H9 (cell line): ENCODE measurements around the gene MBTD1. TPM values are rescaled to one million over a fixed set of nuclear protein-coding genes. Genes with fewer than 3 reads are reported as not detected.
A peak's percentile ranks its signal among the peaks of the same experiment; 100 is the strongest.
"Not testable (repeated sequence)": the region's sequence is repeated elsewhere in the genome, so short reads cannot be mapped to it uniquely, and the experiment has no call there.

Experiments
- DNase-seq: peaks from one replicate; pipeline ENCODE4 v3.0.0-alpha.2; 2017
- H2AFZ ChIP-seq: one replicate; pipeline ENCODE4 v1.6.1; 2013; ENCODE audit warnings: mild to moderate bottlenecking, low read length, control low read depth, moderate library complexity
- H2AK5ac ChIP-seq: 2 replicates; pipeline ENCODE4 v1.6.1; 2013; ENCODE audit warnings: low read length, control low read depth, mixed read lengths; ENCODE audit not compliant: insufficient read length
- H2BK120ac ChIP-seq: one replicate; pipeline ENCODE4 v1.6.1; 2013; ENCODE audit warnings: low read depth, mild to moderate bottlenecking, low read length, control low read depth, inconsistent platforms; ENCODE audit not compliant: poor library complexity, severe bottlenecking
- H2BK12ac ChIP-seq: 2 replicates; pipeline ENCODE4 v1.6.1; 2013; ENCODE audit warnings: low read length, control low read depth, mixed read lengths, low read depth; ENCODE audit not compliant: insufficient read length
- H2BK15ac ChIP-seq: 2 replicates; pipeline ENCODE4 v1.6.1; 2013; ENCODE audit warnings: low read depth, low read length, control low read depth
- H2BK20ac ChIP-seq: one replicate; pipeline ENCODE4 v1.6.1; 2013; ENCODE audit warnings: low read depth, mild to moderate bottlenecking, low read length, control low read depth, inconsistent platforms; ENCODE audit not compliant: poor library complexity, severe bottlenecking
- H2BK5ac ChIP-seq: 2 replicates; pipeline ENCODE4 v1.6.1; 2013; ENCODE audit warnings: low read length, control low read depth, mixed read lengths; ENCODE audit not compliant: insufficient read length
- H3K14ac ChIP-seq: 2 replicates; pipeline ENCODE4 v1.6.1; 2013; ENCODE audit warnings: low read length, control low read depth; ENCODE audit not compliant: insufficient read depth
- H3K18ac ChIP-seq: 2 replicates; pipeline ENCODE4 v1.6.1; 2013; ENCODE audit warnings: low read depth, mild to moderate bottlenecking, mixed read lengths, low read length, control low read depth; ENCODE audit not compliant: insufficient read length
- H3K23ac ChIP-seq: 2 replicates; pipeline ENCODE4 v1.6.1; 2013; ENCODE audit warnings: low read length, control low read depth, mixed read lengths, low read depth; ENCODE audit not compliant: insufficient read length
- H3K23me2 ChIP-seq: 2 replicates; pipeline ENCODE4 v1.6.1; 2013; ENCODE audit warnings: low read depth, mild to moderate bottlenecking, mixed read lengths, low read length, control low read depth; ENCODE audit not compliant: insufficient read length, poor library complexity, severe bottlenecking
- H3K27ac ChIP-seq: 2 replicates; pipeline ENCODE4 v1.5.1; 2013; ENCODE audit warnings: low read length, control low read depth, mixed read lengths, low read depth; ENCODE audit not compliant: insufficient read length
- H3K27me3 ChIP-seq: 2 replicates; pipeline ENCODE4 v1.6.1; 2013; ENCODE audit warnings: low read length, control low read depth, inconsistent platforms; ENCODE audit not compliant: insufficient read depth
- H3K4ac ChIP-seq: 2 replicates; pipeline ENCODE4 v1.6.1; 2013; ENCODE audit warnings: low read depth, mild to moderate bottlenecking, control low read depth, inconsistent platforms, low read length, moderate library complexity
- H3K4me1 ChIP-seq: 2 replicates; pipeline ENCODE4 v1.6.1; 2013; ENCODE audit warnings: low read length, control low read depth, inconsistent platforms; ENCODE audit not compliant: insufficient read depth
- H3K4me2 ChIP-seq: 2 replicates; pipeline ENCODE4 v1.6.1; 2013; ENCODE audit warnings: low read length, control low read depth, mixed read lengths; ENCODE audit not compliant: insufficient read length, insufficient read depth
- H3K56ac ChIP-seq: 2 replicates; pipeline ENCODE4 v1.6.1; 2013; ENCODE audit warnings: low read depth, mild to moderate bottlenecking, mixed read lengths, low read length, control low read depth; ENCODE audit not compliant: insufficient read length
- H3K79me1 ChIP-seq: 2 replicates; pipeline ENCODE4 v1.6.1; 2013; ENCODE audit warnings: low read depth, mild to moderate bottlenecking, moderate library complexity, low read length, control low read depth, inconsistent platforms; ENCODE audit not compliant: insufficient read depth, poor library complexity, severe bottlenecking
- H3K79me2 ChIP-seq: 2 replicates; pipeline ENCODE4 v1.6.1; 2013; ENCODE audit warnings: low read length, control low read depth, inconsistent platforms; ENCODE audit not compliant: insufficient read depth
- H3K9ac ChIP-seq: 2 replicates; pipeline ENCODE4 v1.6.1; 2013; ENCODE audit warnings: low read length, control low read depth, mixed read lengths; ENCODE audit not compliant: insufficient read length; ENCODE audit errors: extremely low read depth
- H3K9me3 ChIP-seq: one replicate; pipeline ENCODE4 v1.6.1; 2013; ENCODE audit warnings: low read depth, low read length, inconsistent platforms; ENCODE audit not compliant: control insufficient read depth
- H3T11ph ChIP-seq: one replicate; pipeline ENCODE4 v1.6.1; 2013; ENCODE audit warnings: mild to moderate bottlenecking, low read length, control low read depth, inconsistent platforms
- H4K20me1 ChIP-seq: one replicate; pipeline ENCODE4 v1.6.1; 2013; ENCODE audit not compliant: control insufficient read depth, insufficient read length, insufficient read depth
- H4K5ac ChIP-seq: 2 replicates; pipeline ENCODE4 v1.6.1; 2013; ENCODE audit warnings: low read depth, mild to moderate bottlenecking, mixed read lengths, low read length, control low read depth; ENCODE audit not compliant: insufficient read length
- H4K8ac ChIP-seq: replicated peaks from 2 replicates; pipeline ENCODE4 v1.6.1; 2013; ENCODE audit warnings: low read length, control low read depth, mixed read lengths, low read depth; ENCODE audit not compliant: insufficient read length
- H4K91ac ChIP-seq: 2 replicates; pipeline ENCODE4 v1.6.1; 2013; ENCODE audit warnings: low read depth, mild to moderate bottlenecking, moderate library complexity, mixed read lengths, low read length, control low read depth; ENCODE audit not compliant: insufficient read length
- H3K27ac Mint-ChIP-seq, 3 experiments: 2 replicates in 2 of 3; 3 replicates in 1 of 3; pipeline ENCODE4 v1.8.0; 2020 to 2021; ENCODE audit warnings: mixed read lengths in 3 of 3, mild to moderate bottlenecking in 1 of 3, moderate library complexity in 1 of 3
- H3K27me3 Mint-ChIP-seq: 2 replicates; pipeline ENCODE4 v1.8.0; 2021; ENCODE audit warnings: low read depth, mild to moderate bottlenecking, moderate library complexity, mixed read lengths
- H3K36me3 Mint-ChIP-seq, 3 experiments: 2 replicates in 2 of 3; 3 replicates in 1 of 3; pipeline ENCODE4 v1.8.0; 2020 to 2021; ENCODE audit warnings: low read depth in 3 of 3, mixed read lengths in 3 of 3; ENCODE audit not compliant: insufficient read depth in 1 of 3
- H3K4me1 Mint-ChIP-seq, 2 experiments: 2 replicates each; pipeline ENCODE4 v1.8.0; 2020; ENCODE audit warnings: mixed read lengths in 2 of 2
- H3K4me3 Mint-ChIP-seq, 2 experiments: 2 replicates in 1 of 2; 3 replicates in 1 of 2; pipeline ENCODE4 v1.8.0; 2020 to 2021; ENCODE audit warnings: mild to moderate bottlenecking in 2 of 2, mixed read lengths in 2 of 2, moderate library complexity in 1 of 2
- H3K9me3 Mint-ChIP-seq, 2 experiments: 2 replicates in 1 of 2; 3 replicates in 1 of 2; pipeline ENCODE4 v1.8.0; 2020; ENCODE audit warnings: mild to moderate bottlenecking in 2 of 2, mixed read lengths in 2 of 2, moderate library complexity in 1 of 2
- CTCF ChIP-seq: fragments of 200-600 bp; sonication (generic); conservative IDR thresholded peaks from 3 replicates; pipeline ENCODE4 v1.8.0; 2021; ENCODE audit warnings: antibody characterized with exemption, mild to moderate bottlenecking
- WGBS: extraction: QIAGEN DNeasy Blood & Tissue Kit; methylation state at CpG from one replicate; pipeline ENCODE4 v1.1.7; 2013; ENCODE audit warnings: missing lambda C conversion rate, low lambda C conversion rate, mixed read lengths; ENCODE audit not compliant: insufficient read length; ENCODE audit errors: extremely low coverage; 5-methylcytosine and 5-hydroxymethylcytosine counted together
- total RNA-seq: library from RNA; stranded (reverse); gene quantifications from 2 replicates; pipeline ENCODE4 v1.2.1, GENCODE V29; 2021

Gene MBTD1
- total RNA-seq, 1 experiment from 2014 or later: 49.6 TPM

GRCh38 chr17:51228161-51228560 lies 31.7 kb downstream of the MBTD1 start:
- Histone ChIP-seq H3K27me3 (no peaks in the 10 kb centered on the region; the same call in 1 of the 2 replicates), H4K20me1 (no peaks in the 10 kb centered on the region), H3K18ac (no peak overlapping the region), H4K91ac (no peak overlapping the region), H2BK15ac (no peak overlapping the region), H3K23ac (no peak overlapping the region), H2BK12ac (no peak overlapping the region), H3K56ac (no peak overlapping the region), H2BK20ac (no peak overlapping the region), H3K23me2 (no peaks in the 10 kb centered on the region), H4K5ac (no peak overlapping the region), H2BK5ac (no peak overlapping the region), H3K4me1 (no peaks in the 10 kb centered on the region), H3K14ac (no peak overlapping the region), H3K79me1 (peaks cover 13% of the 10 kb centered on the region), H2AFZ (no peak overlapping the region), H3K9ac (no peak overlapping the region), H4K8ac (no peak overlapping the region), H2BK120ac (no peak overlapping the region), H3K4ac (no peak overlapping the region), H3K79me2 (peaks cover 10% of the 10 kb centered on the region; the same call in 1 of the 2 replicates), H2AK5ac (no peak overlapping the region), H3K9me3 (no peaks in the 10 kb centered on the region), H3K4me2 (no peak overlapping the region), H3T11ph (no peak overlapping the region), H3K27ac (no peak overlapping the region)
- H3K4me3 Mint-ChIP-seq: no peak overlapping the region
- no peaks in the 10 kb centered on the region for H3K27me3 Mint-ChIP-seq
- no peak for TF ChIP-seq CTCF
- peaks cover 2 to 23% (median 17%) of the 10 kb centered on the region in 3 experiments; a peak in 6 of 7 replicates for H3K36me3 Mint-ChIP-seq
- H3K27ac Mint-ChIP-seq: no peak overlapping the region
- peaks cover under 1 to 5% of the 10 kb centered on the region in 2 experiments; a peak in 1 of 4 replicates for H3K4me1 Mint-ChIP-seq
- no CpG with 5 or more reads among the region's 4 CpGs for WGBS
- DNase-seq: no peak
- H3K9me3 Mint-ChIP-seq: no peaks in the 10 kb centered on the region

- not testable (repeated sequence) for H2BK20ac ChIP-seq, H3K9me3 ChIP-seq, H2BK15ac ChIP-seq, H4K20me1 ChIP-seq, H4K91ac ChIP-seq, H3K4me2 ChIP-seq, H3K4ac ChIP-seq, H3K4me1 Mint-ChIP-seq, H3K18ac ChIP-seq, H3K56ac ChIP-seq, H4K8ac ChIP-seq, H3K9me3 Mint-ChIP-seq, H3K23me2 ChIP-seq, H3K4me1 ChIP-seq, H3K79me1 ChIP-seq, H4K5ac ChIP-seq, H2AK5ac ChIP-seq, H2BK5ac ChIP-seq, H3K27me3 Mint-ChIP-seq, H3K23ac ChIP-seq, H2AFZ ChIP-seq, H3K4me3 Mint-ChIP-seq, H2BK12ac ChIP-seq, H3K14ac ChIP-seq, H3T11ph ChIP-seq, H3K79me2 ChIP-seq, H3K27me3 ChIP-seq, H2BK120ac ChIP-seq, H3K9ac ChIP-seq, DNase-seq, H3K27ac ChIP-seq
- WGBS: no CpG with 5 or more reads among the region's 7 CpGs
- peaks cover 7 to 47% (median 38%) of the 10 kb centered on the region in 3 experiments; a peak in 6 of 7 replicates for H3K36me3 Mint-ChIP-seq
- peak overlapping the region in 1 of 3 experiments; percentile 44; a peak in 1 of 7 replicates for H3K27ac Mint-ChIP-seq
Measured at GRCh38 chr17:51225523-51225922, 34.3 kb downstream of the MBTD1 start.
